ENCODE measurements around the gene SCN2A.

SCN2A gene

GRCh38 chr2:165369131-165369897 lies 130.1 kb downstream of the SCN2A start:
- Histone ChIP-seq H3K4me2 (ENCODE audit: low read length) (no peak overlapping the region), H3K27ac (ENCODE audit: low read length) (no peak overlapping the region), H3K9me3 (ENCODE audit: insufficient read depth, low read length) (no peaks in the 10 kb centered on the region), H3K4me3 (ENCODE audit: low read length) (no peak overlapping the region), H3K9ac (ENCODE audit: low read length) (no peak overlapping the region), H4K20me1 (ENCODE audit: insufficient read depth, low read length) (no peaks in the 10 kb centered on the region), H3K36me3 (replicated peaks; ENCODE audit: low read depth, low read length) (no peaks in the 10 kb centered on the region), H3K79me2 (ENCODE audit: low read length) (no peaks in the 10 kb centered on the region), H3K4me1 (ENCODE audit: low read length) (0 out of 2 replicates have a peak, but pooled peaks cover 3% of the 10 kb centered on the region), H3K27me3 (ENCODE audit: low read depth, low read length) (no peaks in the 10 kb centered on the region), H2AFZ (ENCODE audit: low read depth, low read length) (no peak overlapping the region)
- TF ChIP-seq EZH2phosphoT487 (IDR thresholded peaks at IDR 0.05; ENCODE audit: low read depth) = no peak
- no peak for TF ChIP-seq CTCF (IDR thresholded peaks at IDR 0.05; ENCODE audit: low read depth, low read length)

GRCh38 chr2:165369898-165370296 lies 130.7 kb downstream of the SCN2A start:
- no peak overlapping the region for H3K4me2 ChIP-seq (ENCODE audit: low read length)

GRCh38 chr2:165371356-165371755 lies 132.1 kb downstream of the SCN2A start:
- Histone ChIP-seq H3K27me3 (ENCODE audit: low read depth, low read length) (no peaks in the 10 kb centered on the region), H3K9me3 (ENCODE audit: insufficient read depth, low read length) (no peaks in the 10 kb centered on the region), H3K4me2 (ENCODE audit: low read length) (no peak overlapping the region), H3K79me2 (ENCODE audit: low read length) (no peaks in the 10 kb centered on the region), H3K4me1 (ENCODE audit: low read length) (no peaks in the 10 kb centered on the region), H3K9ac (ENCODE audit: low read length) (no peak overlapping the region), H3K27ac (ENCODE audit: low read length) (no peak overlapping the region), H3K36me3 (replicated peaks; ENCODE audit: low read depth, low read length) (no peaks in the 10 kb centered on the region), H3K4me3 (ENCODE audit: low read length) (no peak overlapping the region), H4K20me1 (ENCODE audit: insufficient read depth, low read length) (no peaks in the 10 kb centered on the region), H2AFZ (ENCODE audit: low read depth, low read length) (no peak overlapping the region)
- no peak for TF ChIP-seq EZH2phosphoT487 (IDR thresholded peaks at IDR 0.05; ENCODE audit: low read depth)
- no peak for TF ChIP-seq CTCF (IDR thresholded peaks at IDR 0.05; ENCODE audit: low read depth, low read length)

More at GRCh38 chr2:165369898-165370296, 130.7 kb downstream of the SCN2A start:
- no peaks in the 10 kb centered on the region for H3K27me3 ChIP-seq (ENCODE audit: low read depth, low read length)
- H2AFZ ChIP-seq (ENCODE audit: low read depth, low read length) = no peak overlapping the region
- no peaks in the 10 kb centered on the region for H3K79me2 ChIP-seq (ENCODE audit: low read length)
- 0 out of 2 replicates have a peak, but pooled peaks cover 3% of the 10 kb centered on the region for H3K4me1 ChIP-seq (ENCODE audit: low read length)
- H4K20me1 ChIP-seq (ENCODE audit: insufficient read depth, low read length) = no peaks in the 10 kb centered on the region
- TF ChIP-seq EZH2phosphoT487 (IDR thresholded peaks at IDR 0.05; ENCODE audit: low read depth) (no peak), CTCF (IDR thresholded peaks at IDR 0.05; ENCODE audit: low read depth, low read length) (no peak)
- no peak overlapping the region for H3K27ac ChIP-seq (ENCODE audit: low read length)
- H3K4me3 ChIP-seq (ENCODE audit: low read length) = no peak overlapping the region
- H3K36me3 ChIP-seq (replicated peaks; ENCODE audit: low read depth, low read length) = no peaks in the 10 kb centered on the region
- H3K9ac ChIP-seq (ENCODE audit: low read length) = no peak overlapping the region
- no peaks in the 10 kb centered on the region for H3K9me3 ChIP-seq (ENCODE audit: insufficient read depth, low read length)

GRCh38 chr2:165373278-165374010 lies 134.2 kb downstream of the SCN2A start:
- no peaks in the 10 kb centered on the region for H4K20me1 ChIP-seq (ENCODE audit: insufficient read depth, low read length)
- H3K4me2 ChIP-seq (ENCODE audit: low read length) = no peak overlapping the region
- H3K9me3 ChIP-seq (ENCODE audit: insufficient read depth, low read length) = no peaks in the 10 kb centered on the region
- no peak overlapping the region for H3K9ac ChIP-seq (ENCODE audit: low read length)
- no peaks in the 10 kb centered on the region for H3K4me1 ChIP-seq (ENCODE audit: low read length)
- H2AFZ ChIP-seq (ENCODE audit: low read depth, low read length) = no peak overlapping the region
- no peak overlapping the region for H3K4me3 ChIP-seq (ENCODE audit: low read length)
- H3K27me3 ChIP-seq (ENCODE audit: low read depth, low read length) = no peaks in the 10 kb centered on the region
- no peaks in the 10 kb centered on the region for H3K79me2 ChIP-seq (ENCODE audit: low read length)
- no peak for TF ChIP-seq EZH2phosphoT487 (IDR thresholded peaks at IDR 0.05; ENCODE audit: low read depth)
- TF ChIP-seq CTCF (IDR thresholded peaks at IDR 0.05; ENCODE audit: low read depth, low read length) = no peak
- no peak overlapping the region for H3K27ac ChIP-seq (ENCODE audit: low read length)
- no peaks in the 10 kb centered on the region for H3K36me3 ChIP-seq (replicated peaks; ENCODE audit: low read depth, low read length)

Data from OCI-LY3 (cell line).